ENCODE results near the gene PRLR.

PRLR gene

GRCh38 chr5:35171991-35172390 is 58.3 kb downstream of the PRLR start:
- no peak overlapping the region for H3K27ac ChIP-seq (ENCODE audit: low read length)
- no peak overlapping the region for H3K4me3 ChIP-seq (ENCODE audit: low read length)
- H3K36me3 ChIP-seq (ENCODE audit: control insufficient read depth, low read depth, low read length): no peaks in the 10 kb centered on the region
- H3K4me1 ChIP-seq (ENCODE audit: control insufficient read depth, low read depth, low read length): no peaks in the 10 kb centered on the region
- no peak overlapping the region for H3K9ac ChIP-seq (ENCODE audit: low read length)
- H3K27me3 ChIP-seq (ENCODE audit: control insufficient read depth, insufficient read depth, low read length): no peaks in the 10 kb centered on the region
- H3K9me3 ChIP-seq (ENCODE audit: control insufficient read depth, low read depth, low read length): peaks cover 4% of the 10 kb centered on the region

GRCh38 chr5:35171078-35171477 is 59.2 kb downstream of the PRLR start:
- H3K27me3 ChIP-seq (ENCODE audit: control insufficient read depth, insufficient read depth, low read length): no peaks in the 10 kb centered on the region

GRCh38 chr5:35166043-35166442 is 64.2 kb downstream of the PRLR start:
- Histone ChIP-seq H3K9ac (ENCODE audit: low read length) (no peak overlapping the region), H3K27ac (ENCODE audit: low read length) (no peak overlapping the region)

More at GRCh38 chr5:35171078-35171477, 59.2 kb downstream of the PRLR start:
- H3K4me3 ChIP-seq (ENCODE audit: low read length): no peak overlapping the region
- H3K36me3 ChIP-seq (ENCODE audit: control insufficient read depth, low read depth, low read length): no peaks in the 10 kb centered on the region
- no peak overlapping the region for H3K9ac ChIP-seq (ENCODE audit: low read length)
- H3K9me3 ChIP-seq (ENCODE audit: control insufficient read depth, low read depth, low read length): peaks cover 4% of the 10 kb centered on the region
- no peak overlapping the region for H3K27ac ChIP-seq (ENCODE audit: low read length)
- no peaks in the 10 kb centered on the region for H3K4me1 ChIP-seq (ENCODE audit: control insufficient read depth, low read depth, low read length)

GRCh38 chr5:35164860-35165542 is 65.3 kb downstream of the PRLR start:
- no peak overlapping the region for H3K4me3 ChIP-seq (ENCODE audit: low read length)
- peaks cover 4% of the 10 kb centered on the region for H3K9me3 ChIP-seq (ENCODE audit: control insufficient read depth, low read depth, low read length)
- no peak overlapping the region for H3K27ac ChIP-seq (ENCODE audit: low read length)
- no peaks in the 10 kb centered on the region for H3K27me3 ChIP-seq (ENCODE audit: control insufficient read depth, insufficient read depth, low read length)
- H3K36me3 ChIP-seq (ENCODE audit: control insufficient read depth, low read depth, low read length): no peaks in the 10 kb centered on the region
- no peak overlapping the region for H3K9ac ChIP-seq (ENCODE audit: low read length)
- no peaks in the 10 kb centered on the region for H3K4me1 ChIP-seq (ENCODE audit: control insufficient read depth, low read depth, low read length)

More at GRCh38 chr5:35166043-35166442, 64.2 kb downstream of the PRLR start:
- no peaks in the 10 kb centered on the region for H3K36me3 ChIP-seq (ENCODE audit: control insufficient read depth, low read depth, low read length)
- peaks cover 4% of the 10 kb centered on the region for H3K9me3 ChIP-seq (ENCODE audit: control insufficient read depth, low read depth, low read length)
- H3K4me3 ChIP-seq (ENCODE audit: low read length): no peak overlapping the region
- no peaks in the 10 kb centered on the region for H3K4me1 ChIP-seq (ENCODE audit: control insufficient read depth, low read depth, low read length)
- no peaks in the 10 kb centered on the region for H3K27me3 ChIP-seq (ENCODE audit: control insufficient read depth, insufficient read depth, low read length)

- H3K9ac ChIP-seq (ENCODE audit: low read length): no peak overlapping the region
- no peaks in the 10 kb centered on the region for H3K27me3 ChIP-seq (ENCODE audit: control insufficient read depth, insufficient read depth, low read length)
- H3K4me1 ChIP-seq (ENCODE audit: control insufficient read depth, low read depth, low read length): no peaks in the 10 kb centered on the region
- no peak overlapping the region for H3K4me3 ChIP-seq (ENCODE audit: low read length)
- H3K36me3 ChIP-seq (ENCODE audit: control insufficient read depth, low read depth, low read length): no peaks in the 10 kb centered on the region
- H3K27ac ChIP-seq (ENCODE audit: low read length): no peak overlapping the region
- peaks cover 4% of the 10 kb centered on the region for H3K9me3 ChIP-seq (ENCODE audit: control insufficient read depth, low read depth, low read length)
Observed at GRCh38 chr5:35163710-35164033, 66.6 kb downstream of the PRLR start.

GRCh38 chr5:35162848-35163709 is 67.2 kb downstream of the PRLR start:
- H3K9ac ChIP-seq (ENCODE audit: low read length): no peak overlapping the region
- no peak overlapping the region for H3K4me3 ChIP-seq (ENCODE audit: low read length)
- H3K27me3 ChIP-seq (ENCODE audit: control insufficient read depth, insufficient read depth, low read length): no peaks in the 10 kb centered on the region
- peaks cover 2% of the 10 kb centered on the region for H3K9me3 ChIP-seq (ENCODE audit: control insufficient read depth, low read depth, low read length)
- no peaks in the 10 kb centered on the region for H3K4me1 ChIP-seq (ENCODE audit: control insufficient read depth, low read depth, low read length)
- no peaks in the 10 kb centered on the region for H3K36me3 ChIP-seq (ENCODE audit: control insufficient read depth, low read depth, low read length)
- H3K27ac ChIP-seq (ENCODE audit: low read length): no peak overlapping the region

- Histone ChIP-seq H3K27ac (ENCODE audit: low read length) (no peak overlapping the region), H3K27me3 (ENCODE audit: control insufficient read depth, insufficient read depth, low read length) (no peaks in the 10 kb centered on the region), H3K9me3 (ENCODE audit: control insufficient read depth, low read depth, low read length) (no peaks in the 10 kb centered on the region), H3K36me3 (ENCODE audit: control insufficient read depth, low read depth, low read length) (no peaks in the 10 kb centered on the region), H3K4me3 (ENCODE audit: low read length) (no peak overlapping the region), H3K9ac (ENCODE audit: low read length) (no peak overlapping the region), H3K4me1 (ENCODE audit: control insufficient read depth, low read depth, low read length) (no peaks in the 10 kb centered on the region)
Observed at GRCh38 chr5:35161652-35162273, 68.5 kb downstream of the PRLR start.

- H3K4me1 ChIP-seq (ENCODE audit: control insufficient read depth, low read depth, low read length): no peaks in the 10 kb centered on the region
- no peaks in the 10 kb centered on the region for H3K27me3 ChIP-seq (ENCODE audit: control insufficient read depth, insufficient read depth, low read length)
- H3K9ac ChIP-seq (ENCODE audit: low read length): no peak overlapping the region
Observed at GRCh38 chr5:35160486-35161116, 69.7 kb downstream of the PRLR start.

GRCh38 chr5:35159370-35159742 is 70.9 kb downstream of the PRLR start:
- Histone ChIP-seq H3K4me3 (ENCODE audit: low read length) (no peak overlapping the region), H3K27ac (ENCODE audit: low read length) (no peak overlapping the region), H3K4me1 (ENCODE audit: control insufficient read depth, low read depth, low read length) (no peaks in the 10 kb centered on the region)

More at GRCh38 chr5:35160486-35161116, 69.7 kb downstream of the PRLR start:
- no peak overlapping the region for H3K4me3 ChIP-seq (ENCODE audit: low read length)
- no peaks in the 10 kb centered on the region for H3K9me3 ChIP-seq (ENCODE audit: control insufficient read depth, low read depth, low read length)
- H3K36me3 ChIP-seq (ENCODE audit: control insufficient read depth, low read depth, low read length): no peaks in the 10 kb centered on the region
- no peak overlapping the region for H3K27ac ChIP-seq (ENCODE audit: low read length)

GRCh38 chr5:35158622-35159369 is 71.5 kb downstream of the PRLR start:
- H3K36me3 ChIP-seq (ENCODE audit: control insufficient read depth, low read depth, low read length): no peaks in the 10 kb centered on the region
- H3K9me3 ChIP-seq (ENCODE audit: control insufficient read depth, low read depth, low read length): no peaks in the 10 kb centered on the region
- H3K27ac ChIP-seq (ENCODE audit: low read length): no peak overlapping the region
- H3K9ac ChIP-seq (ENCODE audit: low read length): no peak overlapping the region
- no peaks in the 10 kb centered on the region for H3K27me3 ChIP-seq (ENCODE audit: control insufficient read depth, insufficient read depth, low read length)
- no peaks in the 10 kb centered on the region for H3K4me1 ChIP-seq (ENCODE audit: control insufficient read depth, low read depth, low read length)
- no peak overlapping the region for H3K4me3 ChIP-seq (ENCODE audit: low read length)

More at GRCh38 chr5:35159370-35159742, 70.9 kb downstream of the PRLR start:
- Histone ChIP-seq H3K36me3 (ENCODE audit: control insufficient read depth, low read depth, low read length) (no peaks in the 10 kb centered on the region), H3K9me3 (ENCODE audit: control insufficient read depth, low read depth, low read length) (no peaks in the 10 kb centered on the region), H3K9ac (ENCODE audit: low read length) (no peak overlapping the region), H3K27me3 (ENCODE audit: control insufficient read depth, insufficient read depth, low read length) (no peaks in the 10 kb centered on the region)

- no peaks in the 10 kb centered on the region for H3K27me3 ChIP-seq (ENCODE audit: control insufficient read depth, insufficient read depth, low read length)
- H3K36me3 ChIP-seq (ENCODE audit: control insufficient read depth, low read depth, low read length): no peaks in the 10 kb centered on the region
- H3K4me1 ChIP-seq (ENCODE audit: control insufficient read depth, low read depth, low read length): no peaks in the 10 kb centered on the region
Observed at GRCh38 chr5:35158204-35158603, 72.1 kb downstream of the PRLR start.

More at GRCh38 chr5:35158204-35158603, 72.1 kb downstream of the PRLR start:
- no peaks in the 10 kb centered on the region for H3K9me3 ChIP-seq (ENCODE audit: control insufficient read depth, low read depth, low read length)
- H3K27ac ChIP-seq (ENCODE audit: low read length): no peak overlapping the region
- no peak overlapping the region for H3K9ac ChIP-seq (ENCODE audit: low read length)
- H3K4me3 ChIP-seq (ENCODE audit: low read length): no peak overlapping the region
